Measurements from ENCODE around the gene TWIST2. TPM values are rescaled to one million over a fixed set of nuclear protein-coding genes. Genes with fewer than 3 reads are reported as not detected.

Gene TWIST2
- total RNA-seq, 2 donors from 2014 or later: 1.9 TPM; not detected in 1

- H3K4me3 Mint-ChIP-seq: no peak overlapping the region
- Histone ChIP-seq H3K36me3 (ENCODE audit: control insufficient read depth, insufficient read depth, low read length) (no peaks in the 10 kb centered on the region), H3K27me3 (ENCODE audit: control insufficient read depth, insufficient read depth, low read length, poor library complexity, severe bottlenecking) (no peaks in the 10 kb centered on the region), H3K4me3 (ENCODE audit: low read length) (no peak overlapping the region), H3K9ac (ENCODE audit: extremely low read depth, low read length, poor library complexity, severe bottlenecking) (no peak overlapping the region), H3K4me1 (ENCODE audit: control insufficient read depth, insufficient read depth, low read length) (no peaks in the 10 kb centered on the region), H3K9me3 (ENCODE audit: control insufficient read depth, low read length) (no peaks in the 10 kb centered on the region), H3K27ac (ENCODE audit: low read depth, low read length) (no peak overlapping the region)
- 79% methylated on average over 2 of the region's 2 CpGs; no CpG with 5 or more reads in 1 of the 2 experiments for WGBS, 2 experiments (ENCODE audit: insufficient coverage in 1 of 2, insufficient read length in 1 of 2)
- H3K4me1 Mint-ChIP-seq: peaks cover 10% of the 10 kb centered on the region
- no peaks in the 10 kb centered on the region for H3K9me3 Mint-ChIP-seq
- DNase-seq: no peak
- H3K27ac Mint-ChIP-seq: no peak overlapping the region
- no peaks in the 10 kb centered on the region for H3K36me3 Mint-ChIP-seq (ENCODE audit: low read depth)
- no peaks in the 10 kb centered on the region for H3K27me3 Mint-ChIP-seq (ENCODE audit: insufficient read depth)
- TF ChIP-seq CTCF (conservative IDR thresholded peaks at IDR 0.05): no peak
Observed at GRCh38 chr2:238892796-238893195, 44.9 kb downstream of the TWIST2 start.

- no peaks in the 10 kb centered on the region for H3K36me3 Mint-ChIP-seq (ENCODE audit: low read depth)
- 94 to 96% methylated on average over 21 to 30 of the region's 30 CpGs for WGBS, 2 experiments (ENCODE audit: insufficient coverage in 1 of 2, insufficient read length in 1 of 2)
- no peak for DNase-seq
Observed at GRCh38 chr2:238893349-238894000, 45.6 kb downstream of the TWIST2 start.

GRCh38 chr2:238894226-238894949 is 46.5 kb downstream of the TWIST2 start:
- H3K4me3 ChIP-seq (ENCODE audit: low read length): no peak overlapping the region
- TF ChIP-seq CTCF (conservative IDR thresholded peaks at IDR 0.05): no peak
- 91 to 96% methylated on average over 7 to 12 of the region's 13 CpGs for WGBS, 2 experiments (ENCODE audit: insufficient coverage in 1 of 2, insufficient read length in 1 of 2)
- H3K27ac ChIP-seq (ENCODE audit: low read depth, low read length): no peak overlapping the region
- H3K36me3 Mint-ChIP-seq (ENCODE audit: low read depth): no peaks in the 10 kb centered on the region
- no peak for DNase-seq
- H3K27me3 ChIP-seq (ENCODE audit: control insufficient read depth, insufficient read depth, low read length, poor library complexity, severe bottlenecking): no peaks in the 10 kb centered on the region
- H3K27me3 Mint-ChIP-seq (ENCODE audit: insufficient read depth): no peaks in the 10 kb centered on the region
- H3K4me1 Mint-ChIP-seq: peaks cover 10% of the 10 kb centered on the region
- no peaks in the 10 kb centered on the region for H3K9me3 Mint-ChIP-seq
- no peaks in the 10 kb centered on the region for H3K9me3 ChIP-seq (ENCODE audit: control insufficient read depth, low read length)
- no peaks in the 10 kb centered on the region for H3K36me3 ChIP-seq (ENCODE audit: control insufficient read depth, insufficient read depth, low read length)
- H3K4me1 ChIP-seq (ENCODE audit: control insufficient read depth, insufficient read depth, low read length): no peaks in the 10 kb centered on the region
- H3K9ac ChIP-seq (ENCODE audit: extremely low read depth, low read length, poor library complexity, severe bottlenecking): no peak overlapping the region
- H3K27ac Mint-ChIP-seq: no peak overlapping the region
- H3K4me3 Mint-ChIP-seq: no peak overlapping the region

More at GRCh38 chr2:238893349-238894000, 45.6 kb downstream of the TWIST2 start:
- no peaks in the 10 kb centered on the region for H3K9me3 Mint-ChIP-seq
- no peak overlapping the region for H3K27ac Mint-ChIP-seq
- no peak overlapping the region for H3K4me3 Mint-ChIP-seq
- Histone ChIP-seq H3K9ac (ENCODE audit: extremely low read depth, low read length, poor library complexity, severe bottlenecking) (no peak overlapping the region), H3K27me3 (ENCODE audit: control insufficient read depth, insufficient read depth, low read length, poor library complexity, severe bottlenecking) (no peaks in the 10 kb centered on the region), H3K27ac (ENCODE audit: low read depth, low read length) (no peak overlapping the region), H3K4me3 (ENCODE audit: low read length) (no peak overlapping the region), H3K4me1 (ENCODE audit: control insufficient read depth, insufficient read depth, low read length) (no peaks in the 10 kb centered on the region), H3K9me3 (ENCODE audit: control insufficient read depth, low read length) (no peaks in the 10 kb centered on the region), H3K36me3 (ENCODE audit: control insufficient read depth, insufficient read depth, low read length) (no peaks in the 10 kb centered on the region)
- TF ChIP-seq CTCF (conservative IDR thresholded peaks at IDR 0.05): no peak
- no peaks in the 10 kb centered on the region for H3K27me3 Mint-ChIP-seq (ENCODE audit: insufficient read depth)
- peaks cover 10% of the 10 kb centered on the region for H3K4me1 Mint-ChIP-seq

Measured in endodermal cell (in vitro differentiated cells).